ENCODE data around the gene TMEM72. TPM values are rescaled to one million over a fixed set of nuclear protein-coding genes. Genes with fewer than 3 reads are reported as not detected.

Gene TMEM72
- total RNA-seq, 1 experiment from 2014 or later = not detected

DNA sequence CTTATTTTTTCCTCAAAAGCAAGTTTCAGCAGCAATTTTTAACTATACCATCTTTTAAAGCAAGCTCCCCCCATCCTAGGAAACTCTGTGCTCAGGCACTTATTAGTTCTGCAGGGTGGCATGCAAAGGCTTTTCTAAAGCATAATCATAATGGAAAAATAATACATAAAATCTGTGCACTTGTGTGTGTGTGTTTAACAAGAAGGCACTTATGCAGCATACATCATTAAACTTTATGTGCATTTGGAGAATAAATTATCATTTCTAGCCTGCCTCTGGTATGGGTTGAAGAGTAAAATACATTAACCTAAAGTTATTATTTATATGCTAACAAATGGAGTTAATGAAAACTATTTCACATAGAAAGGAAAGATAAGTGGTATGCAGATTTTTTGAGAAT lies 42.9 kb downstream of the TMEM72 start:
- DNase-seq (ENCODE audit: low read depth) = no peak

DNA sequence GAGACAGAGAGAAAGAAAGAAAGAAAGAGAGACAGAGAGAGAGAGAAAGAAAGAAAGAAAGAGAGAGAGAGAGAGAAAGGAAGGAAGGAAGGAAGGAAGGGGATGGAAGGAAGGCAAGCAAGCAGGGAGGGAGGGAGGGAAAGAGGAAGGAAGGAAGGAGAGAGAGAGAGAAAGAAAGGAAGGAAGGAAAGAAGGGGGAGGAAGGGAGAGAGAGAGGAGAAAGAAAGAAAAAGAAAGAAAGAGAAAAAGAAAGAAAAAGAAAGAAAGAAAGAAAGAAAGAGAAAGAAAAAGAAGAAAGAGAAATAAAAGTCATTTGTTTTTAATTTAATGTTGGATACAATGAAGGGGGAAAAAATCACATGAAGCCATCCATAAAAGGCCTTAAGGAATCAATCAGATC lies 43.8 kb downstream of the TMEM72 start:
- no peak for DNase-seq (ENCODE audit: low read depth)

DNA sequence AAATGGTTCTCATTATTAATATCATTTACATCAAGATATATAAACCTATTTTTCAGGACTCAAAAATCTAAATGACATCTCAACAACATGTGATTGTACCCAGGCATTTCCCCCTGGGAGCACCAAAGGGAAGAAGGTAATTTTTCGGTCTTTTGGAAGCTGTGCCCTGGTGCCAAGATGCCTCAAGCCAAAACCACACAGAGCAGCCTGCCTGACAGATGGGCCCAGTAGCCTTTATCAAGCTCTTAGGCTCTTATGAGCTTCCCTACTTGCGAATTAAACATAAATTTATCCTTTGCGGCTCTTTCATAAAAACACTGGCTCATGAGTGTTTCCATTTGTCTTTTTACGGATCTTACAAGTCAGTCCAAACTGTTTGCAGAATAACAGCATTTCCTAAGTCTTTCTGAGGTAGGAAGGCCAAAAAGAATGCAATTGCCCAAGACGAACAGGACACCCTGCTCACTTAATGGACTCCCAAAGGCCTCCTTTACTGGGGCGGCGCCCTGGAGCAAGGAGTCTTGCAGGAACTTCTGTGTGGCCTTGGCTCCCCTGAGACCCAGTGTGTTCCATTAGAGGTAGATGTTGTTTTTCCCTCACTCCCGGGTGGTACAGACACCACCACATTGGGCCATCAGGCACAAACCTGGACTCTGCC lies 44.4 kb downstream of the TMEM72 start:
- DNase-seq (ENCODE audit: low read depth) = no peak

DNA sequence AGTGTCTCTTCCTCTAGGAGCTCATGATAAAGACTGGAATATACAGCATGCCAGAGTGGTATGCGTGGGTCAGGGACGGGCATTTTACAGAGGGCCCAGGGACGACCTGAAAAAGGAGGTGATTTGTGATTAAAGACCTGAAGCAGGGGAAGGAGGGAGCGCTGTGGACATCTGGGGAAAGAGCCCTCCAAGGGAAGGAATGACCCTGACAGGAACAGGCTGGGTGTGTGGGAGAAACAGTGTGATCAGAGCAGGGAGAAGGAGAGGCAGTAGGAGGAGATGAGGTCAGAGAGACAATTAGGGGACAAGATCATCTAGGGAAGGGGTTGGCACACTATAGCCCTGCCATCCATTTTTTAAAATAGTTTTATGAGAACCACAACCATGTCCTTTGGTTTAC lies 45.1 kb downstream of the TMEM72 start:
- no peak for DNase-seq (ENCODE audit: low read depth)

DNA sequence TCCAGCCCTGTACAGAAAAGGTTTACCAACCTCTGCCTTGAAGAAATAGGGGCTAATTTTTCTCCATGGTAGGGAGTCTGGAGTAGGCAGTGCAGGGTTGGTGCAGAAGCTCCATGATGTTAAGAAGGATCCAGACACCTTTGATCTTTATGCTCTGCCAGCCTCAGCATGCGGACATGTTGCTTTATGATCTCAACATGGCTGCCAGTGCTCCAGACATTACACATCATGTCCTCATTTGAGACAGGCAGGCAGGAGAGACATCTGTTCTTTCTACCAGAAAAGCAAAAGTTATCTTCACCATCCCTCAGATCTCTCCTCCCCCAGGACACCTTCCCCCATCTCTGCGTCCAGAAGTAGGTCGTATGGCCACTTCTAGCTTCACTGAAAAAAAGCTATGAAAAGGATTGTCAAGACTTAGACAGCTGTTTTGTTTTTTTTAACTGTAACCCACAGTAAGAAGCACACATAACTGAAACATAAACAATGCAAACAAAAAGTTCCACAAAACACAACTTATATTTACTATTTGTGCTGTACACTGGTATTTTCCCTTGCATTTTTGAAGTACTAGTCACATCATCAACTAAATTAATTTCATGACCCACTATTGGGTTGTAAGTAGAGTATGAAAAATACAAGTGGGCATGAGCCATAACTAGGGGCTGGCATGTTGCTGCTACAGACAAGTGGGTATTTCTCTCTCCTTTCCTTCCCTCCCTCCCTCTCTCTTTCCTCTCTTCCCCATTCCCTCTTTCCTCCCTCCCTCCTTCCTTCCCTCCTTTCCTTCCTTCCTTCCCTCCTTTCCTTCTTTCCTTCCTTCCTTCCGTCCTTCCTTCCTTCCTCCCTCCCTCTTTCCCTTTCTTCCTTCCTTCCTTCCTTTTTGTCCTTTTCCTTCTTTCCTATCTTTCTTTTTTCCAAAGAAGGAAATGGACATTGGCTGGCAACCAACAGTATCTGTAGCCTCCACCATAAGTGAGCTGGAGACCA lies 45.9 kb downstream of the TMEM72 start:
- no peak for DNase-seq (ENCODE audit: low read depth)

DNA sequence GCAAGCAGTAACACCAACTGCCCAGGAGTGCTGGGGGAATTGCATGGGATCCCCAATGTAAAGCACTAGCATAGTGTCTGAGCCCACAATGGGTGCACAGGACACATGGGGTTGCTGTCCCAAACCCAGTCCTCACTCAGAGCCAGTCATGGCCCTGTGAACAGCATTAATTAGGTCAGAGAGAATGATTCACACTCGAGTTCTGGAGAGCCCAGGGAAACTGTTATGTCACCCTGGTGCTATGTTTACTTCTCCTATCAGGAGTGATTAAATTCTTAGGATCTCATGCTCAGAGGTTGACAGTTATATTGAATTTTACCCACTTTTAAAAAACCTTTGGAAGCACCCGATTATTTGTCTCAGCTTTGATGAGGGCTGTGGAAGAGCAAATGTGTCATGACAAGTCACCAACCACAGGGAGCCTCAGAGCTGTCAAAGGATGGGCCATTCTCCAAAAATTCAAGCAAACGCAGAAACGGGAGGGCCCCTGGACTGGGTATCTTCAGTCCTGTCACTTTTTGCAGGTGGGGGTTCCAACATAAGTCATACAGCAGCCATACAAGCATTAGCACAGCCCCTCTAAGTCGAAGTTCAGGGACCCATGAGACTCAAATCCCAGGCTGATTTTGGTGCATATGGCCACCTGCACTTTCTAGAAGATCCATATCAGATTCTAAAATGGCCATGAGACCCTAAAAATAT lies 47.2 kb downstream of the TMEM72 start:
- peak; percentile 66 for DNase-seq (ENCODE audit: low read depth)

DNA sequence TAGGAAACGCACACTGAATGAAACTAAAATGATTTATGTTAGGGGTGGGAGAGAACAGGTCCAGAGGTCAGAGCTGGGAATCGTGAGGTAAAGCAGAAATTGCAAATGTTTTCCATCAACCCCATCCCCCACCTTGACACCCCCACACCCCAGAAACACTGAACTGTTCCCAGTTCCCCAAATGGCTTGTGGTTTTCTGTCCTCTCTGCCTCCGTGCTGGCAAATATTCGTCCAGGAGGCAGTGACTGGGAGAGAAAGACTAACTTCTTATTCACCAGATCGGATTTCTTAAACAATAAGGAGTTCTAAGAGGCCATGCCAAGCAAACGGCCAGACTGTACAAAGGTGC lies 47.7 kb downstream of the TMEM72 start:
- no peak for DNase-seq (ENCODE audit: low read depth)

DNA sequence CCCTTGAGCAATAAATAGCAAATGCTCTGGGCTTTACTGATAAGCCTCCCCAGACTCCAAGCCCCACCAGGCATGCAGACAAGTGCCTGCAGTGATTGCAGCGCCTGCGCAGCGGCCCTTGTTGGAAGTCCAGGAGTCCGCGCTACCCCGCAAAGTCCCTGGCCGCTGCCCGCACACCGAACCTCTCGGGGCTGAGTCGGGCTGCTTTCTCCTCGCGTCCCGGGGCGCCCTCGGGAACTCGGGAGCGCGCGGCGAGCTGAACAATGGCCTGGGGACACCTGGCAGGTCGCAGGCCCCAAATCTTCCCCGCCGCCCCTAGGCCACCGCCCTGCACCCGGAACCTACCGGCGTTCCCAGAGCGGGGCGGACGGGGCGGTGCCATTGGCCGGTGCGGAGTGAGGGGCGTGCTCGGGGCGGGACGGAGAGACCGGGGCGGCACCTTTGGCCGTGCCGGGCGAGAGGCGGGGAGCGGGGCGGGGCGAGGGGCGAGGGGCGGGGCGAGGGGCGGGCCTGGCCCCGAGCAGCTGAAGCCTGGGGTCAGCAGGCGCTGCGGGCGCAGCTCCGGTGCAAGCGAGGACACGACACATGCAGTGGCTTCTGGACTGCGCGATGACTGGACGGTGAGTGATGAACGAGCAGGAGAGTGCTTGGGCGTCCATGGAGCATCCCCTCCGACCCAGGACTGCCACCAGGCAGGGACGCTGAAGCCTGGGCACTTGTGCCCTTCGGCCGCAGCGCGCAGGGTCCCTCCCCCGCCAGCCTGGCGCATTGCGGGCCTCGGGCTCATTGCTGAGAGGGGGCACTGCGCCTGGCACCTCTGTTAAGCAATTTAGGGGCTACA lies 48.3 kb downstream of the TMEM72 start, which contains the start of gene RASSF4:
Gene RASSF4, plus strand, starts transcription at position 556 of the 841 bp plus-strand sequence. CDS start 10,401 bp downstream, outside the sequence.
- DNase-seq (ENCODE audit: low read depth) = peak; percentile 90

DNA sequence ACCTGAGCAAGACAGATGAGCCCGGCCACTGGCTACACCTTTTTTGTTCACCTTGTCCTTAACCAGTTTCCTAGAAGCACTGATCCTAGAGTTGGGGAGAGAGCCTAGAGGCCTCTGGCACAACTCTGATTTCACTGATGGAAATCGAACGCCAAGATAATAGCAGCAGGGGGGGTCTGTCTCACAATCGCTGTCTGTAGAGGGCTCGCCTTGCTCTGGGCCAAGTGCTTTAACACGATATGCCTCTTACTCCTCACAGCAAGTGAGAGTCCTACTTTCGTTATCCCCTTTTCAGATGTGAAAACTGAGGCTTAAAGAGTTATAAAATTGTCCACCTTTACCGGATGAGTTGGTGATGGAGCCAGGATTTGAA lies 48.9 kb downstream of the TMEM72 start:
- no peak for DNase-seq (ENCODE audit: low read depth)

DNA sequence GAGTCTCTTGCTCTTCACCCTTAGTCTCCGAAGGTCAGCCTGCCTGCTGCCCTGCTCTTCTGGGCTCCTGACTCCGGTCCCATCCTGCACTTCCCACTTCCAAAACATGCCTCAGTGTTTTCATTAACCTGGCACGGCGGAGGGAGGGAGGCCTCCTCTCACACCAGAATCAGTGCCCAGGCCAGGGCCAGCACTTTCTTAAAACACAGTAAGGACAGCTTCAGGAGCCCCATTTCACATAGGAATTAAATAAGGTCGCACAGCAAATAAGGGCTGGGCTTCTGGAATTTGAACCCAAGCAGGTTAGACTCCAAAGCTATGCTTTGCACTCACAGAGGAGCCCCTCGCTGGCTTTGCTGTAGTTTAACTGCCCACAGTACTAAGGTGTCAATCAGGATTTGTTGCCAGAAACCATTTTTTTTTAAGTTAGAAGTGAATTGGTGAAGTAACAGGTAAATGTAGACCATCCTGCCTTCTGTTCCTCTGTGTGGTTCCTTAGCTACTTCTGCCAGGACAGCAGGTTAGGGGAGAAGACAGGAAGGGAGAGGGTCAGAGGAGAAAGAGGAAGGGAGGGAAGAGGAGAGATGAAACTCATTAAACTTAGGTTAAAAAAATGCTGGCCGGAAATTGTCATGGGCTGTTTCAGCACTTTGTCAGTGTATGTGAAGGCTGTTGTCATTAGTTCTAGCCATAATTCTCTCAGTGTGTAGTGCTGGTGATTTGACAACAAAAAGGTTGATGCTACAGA lies 49.5 kb downstream of the TMEM72 start:
- no peak for DNase-seq (ENCODE audit: low read depth)

DNA sequence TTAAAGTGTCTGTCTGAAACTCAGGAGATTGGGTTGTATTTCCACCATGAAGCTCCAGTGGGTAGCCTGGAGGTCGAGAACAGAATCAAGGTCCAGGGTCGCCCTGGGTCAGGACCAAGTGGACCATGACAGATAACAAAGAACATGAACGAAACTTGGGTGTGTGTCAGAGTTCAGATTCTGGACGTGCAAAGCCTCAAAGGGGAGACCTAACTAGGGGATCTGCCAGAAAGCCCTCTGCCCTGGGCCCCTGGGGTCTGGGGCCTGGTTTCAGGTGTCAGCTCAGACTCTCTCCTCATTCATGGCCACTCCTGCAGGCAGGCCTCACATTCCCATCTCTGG lies 50.1 kb downstream of the TMEM72 start:
- DNase-seq (ENCODE audit: low read depth) = no peak

DNA sequence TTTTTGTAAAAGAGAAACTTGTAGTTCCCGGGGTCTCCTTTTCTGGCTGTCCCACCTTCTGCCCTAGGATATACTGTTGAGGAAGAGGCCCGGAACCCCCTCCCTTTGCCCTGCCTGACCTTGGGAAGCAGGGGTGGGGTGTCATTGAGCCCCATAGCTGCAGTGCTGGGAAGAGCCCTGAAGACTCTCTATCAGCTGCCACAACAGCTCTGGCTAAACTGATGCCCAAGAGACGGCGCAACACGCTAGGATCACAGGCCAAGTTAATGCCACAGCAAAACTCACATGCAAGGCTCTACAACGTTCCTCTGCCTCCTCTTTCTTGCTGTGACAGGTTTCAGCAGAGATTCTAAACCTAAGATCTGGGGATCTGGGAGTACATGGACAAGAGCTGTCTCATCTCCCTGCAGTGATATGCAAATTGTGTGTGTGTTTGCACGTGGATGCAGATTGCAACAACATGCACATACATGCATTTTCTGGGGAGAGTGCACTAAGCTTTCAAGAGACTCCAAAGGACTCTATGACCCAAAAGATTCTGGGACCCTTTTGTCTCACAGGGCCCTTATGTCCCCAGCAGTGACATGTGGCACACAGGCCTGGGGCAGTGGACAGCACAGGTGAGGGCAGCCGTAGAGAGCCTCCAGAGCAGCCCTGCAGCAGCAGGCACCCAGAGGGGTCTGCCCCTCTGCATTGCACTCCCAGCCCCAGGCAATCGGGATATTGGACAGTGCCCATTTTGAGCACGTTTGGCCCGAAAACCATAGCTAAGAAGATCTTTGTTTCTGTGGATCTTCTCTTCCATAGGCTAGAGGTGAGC lies 51.0 kb downstream of the TMEM72 start:
- DNase-seq (ENCODE audit: low read depth) = no peak

DNA sequence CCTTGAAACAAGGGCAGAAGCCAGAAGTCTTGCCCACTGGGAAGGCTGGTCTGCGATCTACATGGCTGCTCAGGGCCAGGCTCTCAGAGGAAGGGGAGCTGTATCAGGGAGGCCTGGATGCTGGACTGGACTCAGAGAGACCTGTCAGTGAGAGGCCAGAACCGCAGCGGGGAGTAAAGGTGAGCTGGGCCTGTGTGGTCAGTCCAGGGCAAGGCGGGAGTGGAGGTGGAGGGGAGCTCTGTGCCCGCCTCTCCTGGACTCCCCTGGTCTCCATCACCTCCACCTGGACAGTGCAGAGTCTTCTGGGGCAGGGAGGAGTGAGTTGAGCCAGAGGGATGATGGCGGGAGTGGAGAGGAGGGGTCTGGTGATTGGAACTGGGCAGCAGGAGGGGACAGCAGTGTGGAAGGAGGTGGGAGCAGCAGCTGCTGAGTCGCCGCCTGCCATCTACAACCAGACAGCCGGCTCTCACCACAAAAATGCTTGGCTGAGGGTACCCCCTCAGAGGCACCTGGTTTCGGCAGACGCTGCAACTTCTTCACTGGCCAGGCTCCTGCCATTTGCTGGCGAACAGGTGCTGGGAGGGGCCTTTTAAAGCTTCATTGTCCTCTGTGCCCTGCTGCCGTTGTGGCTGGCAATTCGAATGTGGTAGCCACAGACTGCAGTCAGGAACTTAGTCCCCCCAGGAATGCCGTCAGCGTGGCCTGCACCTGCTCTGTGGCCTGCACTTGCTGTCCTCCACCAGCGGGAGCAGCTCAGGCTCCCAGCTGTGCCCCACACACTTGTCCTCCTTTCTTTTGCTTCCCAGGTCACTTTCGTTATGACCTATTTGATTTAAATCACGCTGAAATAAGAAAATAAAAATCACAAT lies 52.0 kb downstream of the TMEM72 start:
- DNase-seq (ENCODE audit: low read depth) = no peak

DNA sequence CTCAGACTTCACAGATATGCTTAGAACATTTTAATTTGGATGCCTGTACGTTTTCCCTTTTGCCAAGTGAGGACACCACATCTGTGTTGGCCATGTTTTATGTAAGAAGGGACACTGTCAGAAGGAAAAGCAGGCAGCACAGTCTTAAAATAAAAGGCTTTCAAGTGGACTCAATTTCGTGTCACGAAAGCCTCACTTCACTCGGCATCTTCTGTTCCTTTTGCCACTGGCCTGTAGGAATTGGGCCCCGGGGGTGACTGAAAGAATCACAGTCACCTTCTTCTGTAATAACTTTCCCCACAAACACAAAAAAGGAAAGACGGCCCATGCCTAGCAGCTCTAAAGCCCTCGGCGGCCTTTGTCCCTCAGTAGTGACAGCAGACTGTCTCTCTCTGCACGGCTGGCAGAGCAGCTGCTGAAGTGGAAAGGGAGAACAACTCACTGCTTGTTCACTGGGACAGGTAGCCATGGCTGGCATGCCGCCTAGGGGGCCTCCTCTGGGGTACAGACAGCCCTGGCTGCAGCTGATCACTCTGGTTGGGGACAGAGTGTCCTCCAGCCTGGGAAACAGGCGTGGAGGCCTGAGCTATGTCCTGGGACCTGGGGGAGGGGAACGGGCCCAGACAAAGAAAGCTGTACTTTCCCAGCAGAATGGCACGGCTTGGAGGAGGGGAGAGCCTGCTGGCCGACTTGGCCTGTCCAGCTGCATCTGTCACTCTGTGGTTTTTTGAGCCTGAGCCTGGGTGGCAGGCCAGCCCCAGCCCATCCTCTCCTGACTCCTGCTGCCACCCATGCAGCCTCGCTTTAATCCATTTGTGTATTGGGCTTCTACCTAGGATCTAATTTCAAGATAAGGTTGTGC lies 52.9 kb downstream of the TMEM72 start:
- no peak for DNase-seq (ENCODE audit: low read depth)

DNA sequence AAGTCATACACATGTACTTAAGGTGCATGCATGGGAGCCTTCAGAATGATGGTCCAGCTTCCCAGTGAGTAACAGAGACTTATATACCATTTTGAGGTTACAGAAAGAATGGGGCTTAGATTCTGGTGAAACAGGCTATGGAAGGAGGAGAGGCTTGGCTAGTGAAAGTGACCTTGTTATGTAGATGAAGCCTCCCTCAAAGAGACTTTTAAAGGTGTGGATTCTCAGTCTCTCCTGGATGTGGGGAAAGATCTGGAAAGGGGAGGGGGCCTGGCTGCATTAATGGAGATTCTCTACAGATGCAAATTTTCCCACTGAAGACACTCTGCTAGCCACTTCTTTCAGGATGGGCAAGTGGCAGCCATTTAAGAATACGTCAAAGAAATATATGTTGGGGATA lies 54.0 kb downstream of the TMEM72 start:
- no peak for DNase-seq (ENCODE audit: low read depth)

DNA sequence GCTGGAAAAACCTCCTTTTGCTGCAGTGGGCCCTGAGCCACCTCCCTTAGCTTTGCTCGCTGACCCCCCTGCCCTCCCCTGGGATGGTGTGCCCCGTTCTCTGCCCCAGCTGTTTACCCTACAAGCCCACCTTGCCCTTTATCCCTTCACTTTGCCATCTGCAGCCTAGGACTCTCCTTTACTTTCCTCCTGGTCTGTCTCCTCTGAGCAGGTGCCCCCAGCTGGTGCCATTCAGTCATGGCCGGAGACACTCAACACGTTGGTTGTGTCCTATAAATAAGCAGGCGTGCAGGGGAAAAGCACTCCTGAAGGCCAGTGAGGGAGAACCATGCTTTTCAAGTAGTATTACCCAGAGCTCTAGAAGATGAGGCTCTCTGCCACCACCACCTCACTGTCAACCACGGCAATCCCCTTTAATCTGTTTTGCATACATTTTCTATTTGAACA lies 54.5 kb downstream of the TMEM72 start:
- DNase-seq (ENCODE audit: low read depth) = no peak

DNA sequence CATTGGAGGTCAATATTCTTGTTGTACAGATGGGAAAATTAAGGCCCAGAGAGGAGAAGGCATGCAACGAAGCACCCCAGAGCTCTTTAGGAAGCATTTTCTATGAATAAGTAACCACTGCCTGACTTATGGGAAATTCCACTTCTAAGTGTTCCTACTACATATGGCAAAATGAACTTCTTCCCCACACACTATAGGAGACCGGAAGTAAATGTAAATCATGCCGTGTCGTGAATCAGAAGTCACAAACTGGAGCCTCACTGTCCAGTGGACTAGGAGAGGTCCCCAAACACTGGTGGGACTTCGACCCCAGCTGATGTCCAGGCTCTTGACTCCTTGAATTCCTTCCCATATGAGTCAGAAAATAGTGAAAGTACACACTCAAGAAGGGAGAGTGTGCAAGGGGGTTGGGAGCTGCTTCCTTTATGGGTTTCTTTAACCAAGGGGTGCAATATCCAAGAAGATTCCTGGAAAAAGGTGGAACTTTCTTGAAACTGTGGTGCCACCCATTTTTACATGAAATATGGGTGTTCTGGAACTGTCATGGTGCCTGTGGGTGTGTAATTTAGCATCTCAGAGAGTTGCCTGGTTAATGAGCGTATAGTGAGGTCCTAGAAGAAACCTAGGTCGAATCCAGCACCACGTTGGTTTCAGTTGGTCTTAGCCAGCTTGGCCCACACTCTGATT lies 55.1 kb downstream of the TMEM72 start:
- DNase-seq (ENCODE audit: low read depth) = no peak
